ENCODE data around the gene PTH2.

GRCh38 chr19:49383599-49383998 lies 39.6 kb downstream of the PTH2 start:
- TF ChIP-seq, protein P1, sequence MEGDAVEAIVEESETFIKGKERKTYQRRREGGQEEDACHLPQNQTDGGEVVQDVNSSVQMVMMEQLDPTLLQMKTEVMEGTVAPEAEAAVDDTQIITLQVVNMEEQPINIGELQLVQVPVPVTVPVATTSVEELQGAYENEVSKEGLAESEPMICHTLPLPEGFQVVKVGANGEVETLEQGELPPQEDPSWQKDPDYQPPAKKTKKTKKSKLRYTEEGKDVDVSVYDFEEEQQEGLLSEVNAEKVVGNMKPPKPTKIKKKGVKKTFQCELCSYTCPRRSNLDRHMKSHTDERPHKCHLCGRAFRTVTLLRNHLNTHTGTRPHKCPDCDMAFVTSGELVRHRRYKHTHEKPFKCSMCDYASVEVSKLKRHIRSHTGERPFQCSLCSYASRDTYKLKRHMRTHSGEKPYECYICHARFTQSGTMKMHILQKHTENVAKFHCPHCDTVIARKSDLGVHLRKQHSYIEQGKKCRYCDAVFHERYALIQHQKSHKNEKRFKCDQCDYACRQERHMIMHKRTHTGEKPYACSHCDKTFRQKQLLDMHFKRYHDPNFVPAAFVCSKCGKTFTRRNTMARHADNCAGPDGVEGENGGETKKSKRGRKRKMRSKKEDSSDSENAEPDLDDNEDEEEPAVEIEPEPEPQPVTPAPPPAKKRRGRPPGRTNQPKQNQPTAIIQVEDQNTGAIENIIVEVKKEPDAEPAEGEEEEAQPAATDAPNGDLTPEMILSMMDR (conservative IDR thresholded peaks at IDR 0.05): no peak
- TF ChIP-seq EZH2 (IDR thresholded peaks at IDR 0.05; ENCODE audit: low read depth): no peak
